ENCODE data around the gene TSHZ3.

Gene TSHZ3

GRCh38 chr19:31235806-31236205 lies 113.4 kb downstream of the TSHZ3 start:
- DNase-seq (ENCODE audit: low spot score in 2 of 2), result no peak
- no peaks in the 10 kb centered on the region for H3K9me3 ChIP-seq
- in situ Hi-C loops (cut with MboI; ENCODE audit: low sequenced_read_pairs), result no loop called here
- peaks cover 7% of the 10 kb centered on the region; the same call in 1 of the 2 replicates for H3K27me3 ChIP-seq (ENCODE audit: low read depth)
- H3K4me3 ChIP-seq, result no peak overlapping the region
- no peaks in the 10 kb centered on the region for H3K36me3 ChIP-seq (replicated peaks)
- no peaks in the 10 kb centered on the region for H3K4me1 ChIP-seq

DNA sequence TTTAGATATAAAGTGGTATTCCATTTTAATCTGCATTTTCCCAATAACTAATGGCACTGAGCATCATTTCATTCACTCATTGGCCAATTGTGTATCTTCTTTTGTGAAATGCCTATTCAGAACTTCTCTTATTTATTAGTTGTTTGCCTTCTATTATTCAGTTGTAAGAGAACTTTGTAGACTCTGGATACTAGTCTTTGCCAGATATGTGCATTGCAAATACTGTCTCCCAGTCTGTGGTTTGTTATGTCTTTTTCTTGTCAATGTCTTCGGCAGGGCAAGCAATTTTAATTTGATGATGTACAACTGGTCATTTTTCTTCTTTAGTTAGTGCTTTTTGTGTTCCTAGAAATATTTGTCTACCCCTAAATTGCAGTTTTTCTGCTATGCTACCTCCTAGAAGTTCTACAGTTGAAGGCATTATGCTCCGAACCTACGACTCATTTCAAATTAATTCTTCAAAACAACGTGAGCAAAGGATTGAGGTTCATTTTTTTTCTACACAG lies 115.9 kb downstream of the TSHZ3 start:
- no peak overlapping the region for H3K4me3 ChIP-seq
- no peak for DNase-seq (ENCODE audit: low spot score in 2 of 2)
- in situ Hi-C loops (cut with MboI; ENCODE audit: low sequenced_read_pairs), result no loop called here
- H3K4me1 ChIP-seq, result no peaks in the 10 kb centered on the region
- H3K36me3 ChIP-seq (replicated peaks), result no peaks in the 10 kb centered on the region
- H3K9me3 ChIP-seq, result no peaks in the 10 kb centered on the region
- peaks cover 7% of the 10 kb centered on the region; the same call in 1 of the 2 replicates for H3K27me3 ChIP-seq (ENCODE audit: low read depth)

DNA sequence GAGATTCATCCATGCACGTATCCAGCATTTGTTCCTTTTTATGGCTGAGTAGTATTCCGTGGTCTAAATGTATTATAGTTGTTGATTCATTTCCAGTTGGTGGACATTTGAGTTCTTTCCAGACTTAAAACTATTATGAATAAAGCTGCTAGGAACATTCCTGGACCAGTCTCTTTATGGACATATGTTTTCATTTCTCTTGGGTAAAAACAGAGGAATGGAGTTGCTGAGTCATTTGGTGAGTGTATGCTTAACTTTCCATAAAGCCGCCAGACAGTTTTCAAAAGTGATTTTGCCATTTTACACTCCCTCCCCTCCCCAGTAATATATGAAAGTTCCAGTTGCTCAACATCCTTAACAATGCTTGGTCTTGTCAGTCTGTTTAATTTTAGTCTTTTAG lies 116.4 kb downstream of the TSHZ3 start:
- Histone ChIP-seq H3K9me3 (no peaks in the 10 kb centered on the region), H3K4me3 (no peak overlapping the region), H3K36me3 (replicated peaks) (no peaks in the 10 kb centered on the region), H3K4me1 (no peaks in the 10 kb centered on the region), H3K27me3 (ENCODE audit: low read depth) (peaks cover 7% of the 10 kb centered on the region; the same call in 1 of the 2 replicates)
- in situ Hi-C loops (cut with MboI; ENCODE audit: low sequenced_read_pairs), result no loop called here
- DNase-seq (ENCODE audit: low spot score in 2 of 2), result no peak

DNA sequence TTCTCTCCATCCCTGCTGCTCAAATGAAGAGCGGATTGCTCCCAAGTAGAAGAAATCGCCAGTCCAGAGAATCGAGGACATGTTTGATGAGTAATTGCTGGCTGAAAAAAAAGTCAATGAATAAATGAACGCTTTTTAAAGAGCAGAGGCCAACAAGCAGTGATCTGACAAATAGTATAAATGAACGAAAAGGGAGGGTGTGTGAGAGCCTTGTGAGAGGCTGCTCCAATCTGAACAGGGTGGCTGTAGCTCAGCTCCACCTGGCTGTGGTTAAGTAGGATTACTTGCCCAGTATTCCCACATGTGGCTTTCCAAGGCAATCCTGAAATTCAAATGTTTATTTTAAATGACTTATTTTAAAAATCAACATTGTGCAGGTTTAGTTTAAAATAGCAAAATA lies 117.1 kb downstream of the TSHZ3 start:
- H3K36me3 ChIP-seq (replicated peaks), result no peaks in the 10 kb centered on the region
- H3K27me3 ChIP-seq (ENCODE audit: low read depth), result peaks cover 7% of the 10 kb centered on the region; the same call in 1 of the 2 replicates
- no peak for DNase-seq (ENCODE audit: low spot score in 2 of 2)
- in situ Hi-C loops (cut with MboI; ENCODE audit: low sequenced_read_pairs), result no loop called here
- H3K4me3 ChIP-seq, result no peak overlapping the region
- no peaks in the 10 kb centered on the region for H3K4me1 ChIP-seq
- H3K9me3 ChIP-seq, result no peaks in the 10 kb centered on the region

DNA sequence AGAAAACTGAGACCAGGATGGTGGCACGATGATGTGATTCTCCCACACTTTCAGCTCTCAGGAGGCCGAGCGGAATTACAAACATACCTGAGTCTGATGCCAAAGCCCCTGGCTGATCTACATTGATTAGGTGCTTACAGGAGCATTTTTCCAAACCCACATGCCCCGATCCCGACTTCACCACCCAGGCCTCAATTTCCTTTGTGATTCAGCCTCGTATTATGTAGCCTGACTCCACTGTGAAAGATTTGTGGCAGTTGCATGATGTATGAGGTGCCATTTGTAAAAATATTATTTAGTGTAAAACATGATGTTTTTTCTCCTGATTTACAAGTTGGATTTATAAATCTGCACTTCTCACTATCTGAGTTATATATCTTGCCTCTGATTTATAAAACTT lies 118.0 kb downstream of the TSHZ3 start:
- no peak for DNase-seq (ENCODE audit: low spot score in 2 of 2)
- no peaks in the 10 kb centered on the region for H3K9me3 ChIP-seq
- no peak overlapping the region for H3K4me3 ChIP-seq
- no peaks in the 10 kb centered on the region for H3K4me1 ChIP-seq
- H3K27me3 ChIP-seq (ENCODE audit: low read depth), result peaks cover 7% of the 10 kb centered on the region; the same call in 1 of the 2 replicates
- H3K36me3 ChIP-seq (replicated peaks), result no peaks in the 10 kb centered on the region
- in situ Hi-C loops (cut with MboI; ENCODE audit: low sequenced_read_pairs), result no loop called here

- Histone ChIP-seq H3K9me3 (no peaks in the 10 kb centered on the region), H3K4me3 (no peak overlapping the region), H3K36me3 (replicated peaks) (no peaks in the 10 kb centered on the region), H3K4me1 (no peaks in the 10 kb centered on the region), H3K27me3 (ENCODE audit: low read depth) (no peaks in the 10 kb centered on the region)
- DNase-seq (ENCODE audit: low spot score in 2 of 2), result no peak
- in situ Hi-C loops (cut with MboI; ENCODE audit: low sequenced_read_pairs), result no loop called here
Observed at GRCh38 chr19:31226151-31226935, 122.9 kb downstream of the TSHZ3 start.

Data from HAP-1 (cell line).